Measurements from ENCODE around the gene AXIN2.

The AXIN2 gene

GRCh38 chr17:65584604-65585521 lies 23.4 kb upstream of the AXIN2 start:
- no peak for DNase-seq (ENCODE audit: low read depth in 3 of 3)

DNA sequence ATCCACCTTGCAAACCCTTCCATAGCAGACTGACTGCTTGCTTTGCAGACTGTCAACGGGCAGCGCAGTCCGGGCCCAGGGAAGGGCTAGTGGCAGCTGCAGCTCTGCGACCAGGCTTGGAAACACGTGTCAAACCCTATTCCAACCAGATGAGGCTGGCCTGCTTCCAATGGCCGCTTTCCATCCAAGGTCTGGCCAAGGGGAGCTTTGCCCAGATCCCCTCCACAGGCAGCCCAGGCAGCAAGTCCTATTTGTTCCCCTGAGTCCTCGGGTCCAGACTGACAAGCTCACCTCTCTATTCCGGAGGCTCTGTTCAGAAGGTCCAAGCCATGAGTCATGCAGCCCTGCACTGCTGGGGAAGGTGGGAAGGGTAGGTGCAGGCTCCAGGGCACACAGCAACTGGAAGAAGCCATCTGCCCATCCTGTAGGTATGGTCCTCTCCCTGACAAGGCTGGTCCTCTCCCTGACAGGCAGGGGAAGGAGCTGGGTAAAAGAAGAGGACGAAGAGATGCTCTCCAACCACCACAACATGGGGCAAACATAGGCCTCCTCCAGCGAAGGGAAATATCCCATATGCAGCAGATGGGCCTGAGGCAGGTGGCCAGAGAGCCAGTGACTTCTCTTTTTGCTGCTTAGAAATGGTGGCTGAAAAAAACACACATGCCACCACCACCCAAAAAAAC lies 22.6 kb upstream of the AXIN2 start:
- DNase-seq (ENCODE audit: low read depth in 3 of 3) = no peak

DNA sequence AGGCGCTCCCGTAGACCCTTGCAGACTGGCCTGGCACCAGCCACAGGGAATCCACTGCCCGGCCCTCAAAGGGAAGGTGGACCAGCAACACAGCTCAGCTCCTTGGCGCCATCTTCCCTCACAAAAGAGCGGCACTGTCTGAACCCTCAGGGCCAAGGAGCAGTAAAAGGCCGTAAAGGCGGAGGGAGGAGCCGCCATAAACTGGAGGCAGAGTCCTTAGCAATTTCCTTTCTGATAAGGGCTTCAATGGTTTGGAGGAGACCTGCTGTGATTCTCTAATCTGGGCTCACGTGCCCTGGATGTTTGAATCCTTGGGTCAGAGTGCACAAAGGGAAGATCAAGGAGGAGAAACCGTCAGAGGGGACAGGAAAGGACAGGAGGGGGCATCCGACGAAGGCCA lies 15.5 kb upstream of the AXIN2 start:
- no peak for DNase-seq (ENCODE audit: low read depth in 3 of 3)

DNA sequence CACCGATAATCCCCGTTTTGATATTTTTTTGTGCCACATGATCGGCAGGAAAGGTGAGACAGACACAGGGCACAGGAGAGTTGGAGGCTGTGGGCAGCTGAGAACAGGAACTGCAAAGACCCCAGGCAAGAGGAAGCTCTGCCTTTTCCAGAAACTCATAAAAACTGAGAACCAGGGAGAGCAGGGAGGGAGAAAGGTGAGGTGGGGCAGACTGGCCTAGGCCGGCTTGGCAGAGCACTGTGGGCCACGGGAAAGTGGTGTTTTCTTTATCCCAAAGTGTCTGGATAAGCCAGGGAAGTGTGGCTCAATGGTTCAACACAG lies 11.8 kb upstream of the AXIN2 start:
- no peak for DNase-seq (ENCODE audit: low read depth in 3 of 3)

DNA sequence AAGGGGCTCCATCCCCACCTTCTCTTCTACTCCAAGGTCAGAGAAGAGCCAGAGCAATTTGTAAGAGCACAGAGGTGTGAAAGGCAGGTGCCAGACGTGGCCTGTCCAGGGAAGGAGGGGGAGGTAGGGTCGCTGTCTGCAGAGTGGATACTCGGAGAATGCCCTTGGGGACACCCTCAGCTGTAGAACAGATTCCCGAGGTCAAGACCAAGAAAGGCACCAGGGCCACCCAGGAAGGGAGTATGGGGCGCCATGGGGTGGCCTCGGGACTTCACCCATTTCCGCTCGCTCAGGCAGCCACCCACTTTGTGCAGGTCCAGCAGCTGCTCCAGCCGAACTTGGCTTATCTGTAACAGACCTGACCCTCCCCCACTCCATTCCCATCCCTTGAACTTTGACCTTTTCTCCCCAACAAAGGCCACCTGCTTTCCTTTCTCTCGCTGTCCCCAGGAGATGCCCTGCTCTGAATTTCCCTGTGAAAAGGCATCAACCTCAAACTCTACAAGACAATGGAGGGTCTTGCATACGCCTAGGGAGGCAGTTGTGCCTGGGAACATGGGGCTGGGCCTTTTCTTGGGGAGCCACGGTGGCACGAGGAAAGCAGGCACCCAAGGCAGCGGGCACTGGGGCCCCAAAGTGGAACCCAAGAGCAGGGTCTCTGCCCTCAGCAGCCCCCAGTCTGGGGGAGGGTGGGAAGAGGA lies 11.3 kb upstream of the AXIN2 start:
- DNase-seq (ENCODE audit: low read depth in 3 of 3) = no peak

GRCh38 chr17:65572186-65572580 lies 10.7 kb upstream of the AXIN2 start:
- DNase-seq (ENCODE audit: low read depth in 3 of 3) = no peak

- DNase-seq (ENCODE audit: low read depth in 3 of 3) = no peak
Measured at GRCh38 chr17:65568918-65569317, 7.5 kb upstream of the AXIN2 start.

DNA sequence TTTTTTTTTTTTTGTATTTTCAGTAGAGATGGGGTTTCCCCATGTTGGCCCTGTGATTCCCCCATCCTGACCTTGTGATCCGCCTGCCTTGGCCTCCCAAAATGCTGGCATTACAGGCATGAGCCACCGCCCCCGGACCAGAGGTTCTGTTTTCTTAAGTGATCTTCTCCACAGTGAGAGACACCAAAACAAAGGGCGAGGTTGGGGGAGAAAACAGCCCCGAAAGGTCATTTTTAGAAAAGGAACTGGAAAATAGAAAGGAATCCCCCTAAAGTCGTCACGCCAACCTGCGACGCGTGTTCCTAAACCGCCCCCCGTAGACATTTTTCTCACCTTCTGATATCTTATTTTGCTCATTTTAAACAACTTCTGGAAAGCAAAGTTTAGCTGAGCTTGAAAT lies 6.1 kb upstream of the AXIN2 start:
- no peak for DNase-seq (ENCODE audit: low read depth in 3 of 3)

GRCh38 chr17:65565559-65565958 lies 4.1 kb upstream of the AXIN2 start:
- no peak for DNase-seq (ENCODE audit: low read depth in 3 of 3)

DNA sequence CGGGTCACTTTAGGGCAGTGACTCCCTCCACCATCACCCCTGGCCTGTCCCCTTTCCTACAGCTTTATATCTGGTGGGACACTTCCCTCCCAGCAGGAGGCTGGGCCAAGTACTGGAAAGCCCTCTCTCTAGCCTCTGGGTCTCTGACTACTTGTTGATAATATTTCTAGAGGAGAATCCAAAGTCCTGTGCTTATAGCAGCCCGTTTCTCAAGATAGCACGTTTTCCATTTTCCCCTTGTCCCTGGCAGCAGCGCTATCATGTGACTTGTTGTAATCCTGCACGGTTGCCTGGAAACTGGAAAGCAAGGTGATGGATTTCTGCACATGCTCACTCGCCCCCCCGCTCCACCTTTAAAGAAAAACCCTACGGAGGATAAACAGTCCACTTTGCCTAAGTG lies 3.3 kb upstream of the AXIN2 start:
- no peak for DNase-seq (ENCODE audit: low read depth in 3 of 3)

DNA sequence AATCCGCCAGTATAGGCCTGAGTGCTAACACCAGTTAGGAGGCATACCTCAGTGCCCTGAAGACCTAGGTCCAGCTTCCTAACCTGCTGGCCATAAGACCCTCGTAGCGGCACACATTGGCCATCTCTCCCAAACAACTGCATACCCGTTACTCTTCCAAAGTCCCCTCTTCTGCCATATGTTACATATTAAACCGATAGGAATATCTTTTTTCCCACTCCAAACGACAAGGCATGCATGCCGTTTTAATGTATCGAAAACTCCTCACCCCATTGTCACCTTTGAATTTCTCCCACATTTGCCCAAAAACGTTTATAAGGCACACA lies 721 bp upstream of the AXIN2 start:
- no peak for DNase-seq (ENCODE audit: low read depth in 3 of 3)

- peak; percentile 50 to 75 (median 57) for DNase-seq (ENCODE audit: low read depth in 3 of 3)
Measured at GRCh38 chr17:65560628-65561451, 608 bp downstream of the AXIN2 start.

DNA sequence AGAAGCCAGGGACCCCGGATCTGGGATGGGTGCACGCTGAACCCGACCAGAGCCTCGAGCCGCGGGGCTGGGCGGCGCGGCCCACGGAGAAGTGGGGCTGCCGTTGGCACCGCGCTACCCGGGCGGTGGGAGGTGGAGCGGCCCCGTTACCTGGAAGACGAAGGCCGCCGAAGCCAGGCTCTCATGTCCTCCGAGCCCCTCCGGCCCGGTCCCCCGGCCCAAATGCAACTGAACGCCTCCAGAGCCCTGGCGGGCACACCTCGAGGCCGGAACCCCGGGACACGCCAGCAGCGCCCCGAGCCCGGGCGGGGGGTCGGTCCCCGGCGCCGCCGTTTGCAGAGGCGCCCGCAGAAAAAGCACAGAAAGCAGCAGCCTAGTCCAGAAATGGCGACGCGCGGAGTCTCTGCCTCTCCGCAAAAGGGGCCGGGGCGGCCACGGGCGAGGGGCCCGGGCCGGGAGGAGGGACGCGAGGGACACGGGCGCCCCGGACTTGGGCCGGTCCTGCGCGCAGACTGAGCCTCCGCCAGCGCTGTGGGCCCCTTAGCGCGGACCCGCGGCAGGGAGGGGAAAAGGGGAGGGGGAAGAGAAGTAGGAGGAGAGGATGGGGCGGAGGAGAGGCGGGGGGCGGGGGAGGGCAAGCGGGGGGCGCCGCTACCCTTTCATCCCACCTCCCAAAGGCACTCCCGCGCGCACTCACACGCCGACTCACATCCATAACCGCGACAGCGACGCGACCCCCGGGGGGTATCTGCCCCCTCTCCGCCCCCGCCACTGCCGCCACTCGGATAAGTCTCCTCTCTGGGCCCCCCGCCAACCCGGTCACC lies 1.4 kb downstream of the AXIN2 start:
- peak in 1 of 3 experiments; percentile 22 for DNase-seq (ENCODE audit: low read depth in 3 of 3)

- DNase-seq (ENCODE audit: low read depth in 3 of 3) = no peak
Measured at GRCh38 chr17:65559461-65559803, 2.0 kb downstream of the AXIN2 start.

GRCh38 chr17:65558683-65559460 lies 2.6 kb downstream of the AXIN2 start:
- DNase-seq (ENCODE audit: low read depth in 3 of 3) = peak in 1 of 3 experiments; percentile 22

- no peak for DNase-seq (ENCODE audit: low read depth in 3 of 3)
Measured at GRCh38 chr17:65558311-65558682, 3.2 kb downstream of the AXIN2 start.

DNA sequence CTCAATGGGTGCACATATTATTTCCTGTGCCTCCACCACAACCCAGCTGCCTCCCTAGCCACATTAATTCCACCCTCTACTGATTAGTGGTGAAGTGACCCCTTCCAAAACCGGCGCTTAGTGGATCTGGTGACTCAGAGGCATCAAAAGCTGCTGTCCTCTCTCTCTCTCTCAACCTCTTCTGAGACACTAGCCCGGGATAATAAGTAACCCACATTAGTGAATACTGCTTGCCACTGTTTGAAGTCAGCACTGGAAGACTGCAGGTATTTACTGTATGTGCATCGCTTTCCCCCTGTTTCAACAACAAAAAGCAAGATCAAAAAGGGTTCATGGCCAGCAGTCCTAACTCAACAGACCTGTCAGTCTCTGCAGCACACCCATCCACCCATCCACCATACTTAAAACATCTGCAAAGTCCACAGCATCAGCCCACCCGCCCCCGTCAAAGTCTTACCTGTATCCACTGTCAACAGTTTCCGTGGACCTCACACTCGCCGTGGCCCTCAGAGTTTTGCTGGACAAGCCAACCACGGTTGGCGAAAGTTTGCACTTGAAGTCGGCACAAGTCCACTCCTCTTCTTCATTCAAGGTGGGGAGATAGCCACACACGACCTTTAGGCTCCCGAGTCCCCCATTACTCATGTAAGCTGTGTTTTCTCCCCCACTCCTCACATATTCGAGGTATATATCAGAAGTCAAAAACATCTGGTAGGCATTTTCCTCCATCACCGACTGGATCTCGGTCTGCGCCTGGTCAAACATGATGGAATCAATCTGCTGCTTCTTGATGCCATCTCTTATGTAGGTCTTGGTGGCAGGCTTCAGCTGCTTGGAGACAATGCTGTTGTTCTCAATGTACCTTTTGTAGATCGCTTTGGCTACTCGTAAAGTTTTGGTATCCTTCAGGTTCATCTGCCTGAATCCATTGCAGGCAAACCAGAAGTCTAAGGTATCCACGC lies 3.8 kb downstream of the AXIN2 start:
- peak in 1 of 3 experiments; percentile 12 for DNase-seq (ENCODE audit: low read depth in 3 of 3)

- no peak for DNase-seq (ENCODE audit: low read depth in 3 of 3)
Measured at GRCh38 chr17:65556910-65557348, 4.5 kb downstream of the AXIN2 start.

Measured in stimulated activated CD4-positive, alpha-beta T cell treated with anti-CD3 and anti-CD28 coated beads, TNF-alpha, amount 100 ng/mL, for 24 hours (primary cell).